Activated CD8-positive, alpha-beta T cell treated with anti-CD3 and anti-CD28 coated beads for 36 hours (primary cell): Measurements from ENCODE around the gene TLR10. TPM values are rescaled to one million over a fixed set of nuclear protein-coding genes. Genes with fewer than 3 reads are reported as not detected.

Experiments
- ATAC-seq: fragments of 200-7000 bp; cut with Tn5 transposase; one replicate; pipeline ENCODE4 v1.10.0; 2021; ENCODE audit warnings: mild to moderate bottlenecking, moderate library complexity
- CTCF ChIA-PET: fragments of 350-600 bp; sonication (Branson Sonifier 250); formaldehyde crosslinking; loops from one replicate; lab custom pipeline; 2021; ENCODE audit warnings: antibody characterized with exemption; lab: Charles Lee
- POLR2A ChIA-PET: fragments of 350-600 bp; sonication (Branson Sonifier 250); formaldehyde crosslinking; loops from one replicate; lab custom pipeline; 2021; ENCODE audit warnings: antibody characterized with exemption; lab: Charles Lee
- DNase-seq: peaks from one replicate; pipeline ENCODE4 v3.0.0-alpha.2; 2020
- H3K27ac Mint-ChIP-seq: one replicate; pipeline ENCODE4 v1.8.0; 2021; ENCODE audit warnings: mild to moderate bottlenecking, mixed read lengths
- H3K27me3 Mint-ChIP-seq: one replicate; pipeline ENCODE4 v1.8.0; 2021; ENCODE audit warnings: mixed read lengths
- H3K36me3 Mint-ChIP-seq: one replicate; pipeline ENCODE4 v1.8.0; 2021; ENCODE audit warnings: low read depth, mixed read lengths
- H3K4me1 Mint-ChIP-seq: one replicate; pipeline ENCODE4 v1.8.0; 2021; ENCODE audit warnings: low read depth, mixed read lengths
- H3K4me3 Mint-ChIP-seq: one replicate; pipeline ENCODE4 v1.8.0; 2021; ENCODE audit warnings: mild to moderate bottlenecking, moderate library complexity, mixed read lengths
- H3K9me3 Mint-ChIP-seq: one replicate; pipeline ENCODE4 v1.8.0; 2021; ENCODE audit warnings: mixed read lengths
- intact Hi-C: fragments of 100-400 bp; cut with micrococcal nuclease; formaldehyde crosslinking; loops from one replicate; pipeline ENCODE4 v1.10.0; 2022
- total RNA-seq, 2 experiments: library from RNA; stranded (reverse); gene quantifications; one replicate each; pipeline ENCODE4 v1.2.3, GENCODE V29; 2021
- TF ChIP-seq, protein P1 (sequence below): fragments of 200-600 bp; IDR thresholded peaks from one replicate; pipeline ENCODE4 v1.8.0; 2022; ENCODE audit warnings: antibody characterized with exemption, mild to moderate bottlenecking

Gene TLR10
- total RNA-seq, 2 experiments from 2014 or later: 0.11 to 0.22 TPM

DNA sequence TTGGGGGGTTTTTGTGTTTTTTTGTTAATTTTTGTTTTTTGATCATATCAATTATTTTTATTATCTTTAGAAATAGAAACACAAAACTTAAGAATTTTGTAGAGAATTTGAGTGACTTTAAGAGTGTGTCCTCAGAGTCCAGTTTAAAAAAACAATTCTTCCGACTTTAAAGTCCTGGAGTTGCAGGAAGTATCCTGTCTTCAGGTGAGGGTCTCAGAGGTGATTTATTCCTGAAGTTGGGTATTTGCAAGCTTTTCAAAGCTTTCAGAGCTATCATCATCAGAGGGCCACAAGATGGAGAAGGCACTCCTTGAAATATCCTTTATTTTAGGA, 23.0 kb downstream of the TLR10 start:
- Mint-ChIP-seq H3K27ac (no peak overlapping the region), H3K36me3 (no peaks in the 10 kb centered on the region), H3K27me3 (no peaks in the 10 kb centered on the region), H3K4me3 (no peak overlapping the region), H3K4me1 (peaks cover 16% of the 10 kb centered on the region), H3K9me3 (no peaks in the 10 kb centered on the region)
- TF ChIP-seq, protein P1, sequence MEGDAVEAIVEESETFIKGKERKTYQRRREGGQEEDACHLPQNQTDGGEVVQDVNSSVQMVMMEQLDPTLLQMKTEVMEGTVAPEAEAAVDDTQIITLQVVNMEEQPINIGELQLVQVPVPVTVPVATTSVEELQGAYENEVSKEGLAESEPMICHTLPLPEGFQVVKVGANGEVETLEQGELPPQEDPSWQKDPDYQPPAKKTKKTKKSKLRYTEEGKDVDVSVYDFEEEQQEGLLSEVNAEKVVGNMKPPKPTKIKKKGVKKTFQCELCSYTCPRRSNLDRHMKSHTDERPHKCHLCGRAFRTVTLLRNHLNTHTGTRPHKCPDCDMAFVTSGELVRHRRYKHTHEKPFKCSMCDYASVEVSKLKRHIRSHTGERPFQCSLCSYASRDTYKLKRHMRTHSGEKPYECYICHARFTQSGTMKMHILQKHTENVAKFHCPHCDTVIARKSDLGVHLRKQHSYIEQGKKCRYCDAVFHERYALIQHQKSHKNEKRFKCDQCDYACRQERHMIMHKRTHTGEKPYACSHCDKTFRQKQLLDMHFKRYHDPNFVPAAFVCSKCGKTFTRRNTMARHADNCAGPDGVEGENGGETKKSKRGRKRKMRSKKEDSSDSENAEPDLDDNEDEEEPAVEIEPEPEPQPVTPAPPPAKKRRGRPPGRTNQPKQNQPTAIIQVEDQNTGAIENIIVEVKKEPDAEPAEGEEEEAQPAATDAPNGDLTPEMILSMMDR: no peak
- intact Hi-C loops: loop anchor here (2.0 to 5.0 kb wide), 2 partner anchors 43 to 97 kb away; partner anchors contain the start of genes TLR1 and TLR6
- DNase-seq: no peak
- ATAC-seq: no peak
- POLR2A ChIA-PET: interaction anchor here (0.7 kb wide), 1 partner anchor 285 kb away, joined by 4 read pairs; no protein-coding TSS in a partner anchor
- CTCF ChIA-PET: interaction anchor here (0.6 to 9.2 kb wide), 65 partner anchors 10 to 690 kb away, joined by 3 to 151 read pairs (median 5); partner anchors contain the start of genes FAM114A1, TLR1, TLR10 and TLR6

DNA sequence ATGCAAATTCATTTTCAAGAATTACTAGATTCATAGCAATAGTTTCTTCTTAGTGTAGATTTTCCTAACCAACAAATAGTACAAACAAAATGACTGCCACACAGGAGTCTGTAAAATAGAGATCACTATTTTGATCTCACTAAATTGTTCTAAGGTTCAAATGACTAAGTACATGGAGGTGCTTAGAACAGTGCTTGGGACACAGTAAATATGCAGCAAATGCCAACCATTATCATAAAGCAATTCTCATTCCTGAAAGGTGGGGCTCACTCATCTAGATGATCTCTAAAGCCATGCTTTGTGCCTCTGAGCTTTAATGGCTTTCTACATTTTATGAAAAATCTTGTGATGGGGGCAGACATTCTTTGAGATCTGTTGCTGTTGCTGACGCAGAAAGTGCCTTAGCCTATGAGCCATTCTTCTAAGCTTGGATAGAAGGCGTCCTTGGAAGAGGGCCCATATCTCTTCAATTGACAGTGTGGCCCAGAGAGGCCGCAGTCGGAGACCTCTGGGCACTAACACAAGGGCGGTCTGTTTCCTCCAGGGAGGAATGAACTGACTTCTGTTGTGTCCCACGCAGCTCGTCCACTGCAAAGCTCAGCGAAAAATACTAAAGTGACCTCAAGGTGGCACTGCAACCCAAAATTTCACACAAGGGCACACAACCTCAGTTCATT, 23.5 kb downstream of the TLR10 start:
- ChIA-PET CTCF (interaction anchor here (0.6 to 9.2 kb wide), 64 partner anchors 9 to 690 kb away, joined by 3 to 151 read pairs (median 5); partner anchors contain the start of genes FAM114A1, TLR1, TLR10 and TLR6), POLR2A (interaction anchor here (0.7 to 1.2 kb wide), 2 partner anchors 286 to 580 kb away, joined by 3 to 4 read pairs; no protein-coding TSS in a partner anchor)
- no peaks in the 10 kb centered on the region for H3K27me3 Mint-ChIP-seq
- H3K27ac Mint-ChIP-seq: no peak overlapping the region
- intact Hi-C loops: loop anchor here (2.0 kb wide), 1 partner anchor 98 kb away; the partner anchor contains the start of gene TLR6
- TF ChIP-seq, protein P1: peak; percentile 84
- H3K4me1 Mint-ChIP-seq: peaks cover 16% of the 10 kb centered on the region
- no peak overlapping the region for H3K4me3 Mint-ChIP-seq
- no peaks in the 10 kb centered on the region for H3K9me3 Mint-ChIP-seq
- DNase-seq (peak; percentile 76), ATAC-seq (peak; percentile 80)
- H3K36me3 Mint-ChIP-seq: no peaks in the 10 kb centered on the region

DNA sequence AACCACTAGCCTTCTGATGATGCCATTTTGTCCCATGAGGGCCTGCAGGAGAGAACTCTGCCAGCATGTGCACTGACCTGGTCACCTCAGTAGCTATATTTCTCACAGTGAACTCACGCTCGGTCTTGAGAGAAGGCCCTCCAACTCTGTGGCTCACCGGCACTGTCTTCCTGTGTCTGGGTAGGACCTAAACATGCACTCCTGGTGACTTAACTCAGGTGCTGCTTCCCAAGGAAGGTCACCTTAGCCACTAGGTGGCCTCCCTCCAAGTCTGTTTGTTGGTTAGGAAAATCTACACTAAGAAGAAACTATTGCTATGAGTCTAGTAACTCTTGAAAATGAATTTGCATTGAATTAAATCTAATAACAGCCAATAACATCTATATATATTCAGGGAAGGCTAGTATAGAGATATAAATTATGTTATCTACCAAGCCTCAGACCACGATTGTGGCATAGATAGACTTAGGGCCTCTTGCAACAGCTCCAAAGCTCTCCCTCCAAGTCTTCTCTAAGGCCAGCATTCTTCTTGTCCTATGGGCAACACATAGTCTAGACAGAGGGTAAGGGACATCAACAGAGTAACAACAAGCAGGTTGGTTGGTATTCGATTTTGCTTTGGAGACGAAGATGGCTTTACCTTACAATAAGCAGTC, 24.7 kb downstream of the TLR10 start:
- no peaks in the 10 kb centered on the region for H3K27me3 Mint-ChIP-seq
- H3K4me1 Mint-ChIP-seq: peaks cover 16% of the 10 kb centered on the region
- POLR2A ChIA-PET: interaction anchor here (1.2 kb wide), 1 partner anchor 578 kb away, joined by 3 read pairs; no protein-coding TSS in a partner anchor
- DNase-seq (peak; percentile 22), ATAC-seq (no peak)
- no peaks in the 10 kb centered on the region for H3K9me3 Mint-ChIP-seq
- no peaks in the 10 kb centered on the region for H3K36me3 Mint-ChIP-seq
- intact Hi-C loops: loop anchor here (2.0 kb wide), 1 partner anchor 99 kb away; the partner anchor contains the start of gene TLR6
- TF ChIP-seq, protein P1: no peak
- H3K27ac Mint-ChIP-seq: no peak overlapping the region
- no peak overlapping the region for H3K4me3 Mint-ChIP-seq
- CTCF ChIA-PET: interaction anchor here (0.9 to 9.2 kb wide), 19 partner anchors 11 to 380 kb away, joined by 3 to 151 read pairs (median 12); partner anchors contain the start of genes FAM114A1, TLR1, TLR10 and TLR6

DNA sequence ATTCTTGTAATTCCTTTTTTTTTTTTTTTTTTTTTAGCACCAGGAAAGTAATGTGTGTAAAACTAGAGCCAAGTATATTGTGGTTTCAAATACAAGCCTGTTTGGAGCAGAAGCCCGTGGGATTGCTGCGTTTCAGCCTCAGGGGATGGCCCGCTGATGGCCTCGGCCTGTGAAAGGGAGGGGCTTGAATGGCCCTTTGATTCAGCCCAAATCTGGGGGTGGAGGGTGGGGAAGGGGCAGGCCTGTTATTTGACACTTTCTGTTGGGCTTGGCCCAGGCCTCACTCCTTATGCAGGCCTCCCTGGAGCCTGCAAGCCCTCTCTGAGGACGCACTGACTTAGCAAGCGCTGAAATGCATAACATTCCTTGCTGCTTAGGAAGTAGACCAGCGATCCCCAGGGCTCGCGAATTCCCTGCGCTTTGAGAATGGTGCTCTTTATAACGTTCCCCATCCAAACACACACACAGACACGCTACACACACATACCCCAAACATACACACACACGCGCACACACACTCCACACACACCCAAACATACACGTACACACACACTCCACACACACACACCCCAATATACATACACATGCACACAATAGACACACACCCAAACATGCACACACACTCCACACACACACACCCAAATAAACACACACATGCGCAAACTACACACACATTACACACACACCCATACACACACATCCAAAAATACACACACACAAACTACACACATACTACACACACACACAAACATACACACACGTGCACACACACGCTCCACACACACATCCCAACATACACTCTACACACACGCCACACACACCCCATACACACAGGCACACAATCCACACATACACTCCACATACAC, 29.6 kb downstream of the TLR10 start:
- H3K36me3 Mint-ChIP-seq: no peaks in the 10 kb centered on the region
- ATAC-seq: no peak
- H3K27me3 Mint-ChIP-seq: no peaks in the 10 kb centered on the region
- H3K27ac Mint-ChIP-seq: no peak overlapping the region
- peaks cover 8% of the 10 kb centered on the region for H3K4me1 Mint-ChIP-seq
- DNase-seq: no peak
- peaks cover 4% of the 10 kb centered on the region for H3K9me3 Mint-ChIP-seq
- TF ChIP-seq, protein P1: no peak
- ChIA-PET POLR2A (no interaction called here), CTCF (no interaction called here)
- H3K4me3 Mint-ChIP-seq: no peak overlapping the region
- intact Hi-C loops: no loop called here
